GM13977 (cell line): ENCODE results near the gene CSTB.
A peak's percentile ranks its signal among the peaks of the same experiment; 100 is the strongest.

Experiments
- DNase-seq: peaks from one replicate; pipeline ENCODE4 v3.0.0; 2012; ENCODE audit warnings: low spot score
- in situ Hi-C: fragments of 300-500 bp; cut with MboI; formaldehyde crosslinking; loops from one replicate; pipeline ENCODE4 v1.12.0; 2022; ENCODE audit warnings: low sequenced_read_pairs, low pct_unique_long_range_greater_than_20kb, mixed read lengths, inconsistent platforms; ENCODE audit not compliant: unreplicated experiment
- TF ChIP-seq, protein P1 (sequence below): IDR thresholded peaks from 2 replicates; pipeline ENCODE4 v1.5.1; 2012; ENCODE audit warnings: mild to moderate bottlenecking, control low read depth; ENCODE audit not compliant: insufficient read depth; ENCODE audit errors: extremely low read depth, missing control alignments

The CSTB gene

DNA sequence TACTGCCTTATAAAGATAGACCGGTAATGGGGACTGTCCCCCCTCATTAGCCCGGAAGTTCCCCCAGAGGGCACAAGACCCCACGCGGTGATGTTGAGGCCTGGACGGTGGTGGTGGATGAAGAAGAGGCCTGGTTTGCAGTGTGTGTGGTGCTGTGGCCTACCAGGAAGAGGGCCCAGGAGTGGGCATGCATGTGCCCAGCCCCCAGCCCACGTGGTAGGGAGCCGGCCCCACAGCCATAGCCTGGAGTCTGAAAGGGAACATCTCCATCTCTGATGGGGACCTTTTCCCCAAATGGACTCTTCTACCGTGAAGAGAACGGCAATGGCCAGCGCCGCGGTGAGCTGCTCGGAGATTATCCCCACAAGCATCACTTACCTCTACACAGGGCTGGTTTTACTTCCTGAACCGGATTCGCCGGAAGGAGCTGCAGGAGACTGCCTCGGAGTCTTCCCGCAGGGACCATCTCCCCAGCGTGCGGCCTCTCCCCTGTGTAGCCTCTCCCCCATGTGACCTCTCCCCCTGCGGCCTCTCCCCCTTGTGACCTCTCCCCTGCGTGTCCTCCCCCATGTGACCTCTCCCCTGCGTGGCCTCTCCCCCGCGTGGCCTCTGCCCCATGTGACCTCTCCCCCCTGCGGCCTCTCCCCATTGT, 33.9 kb upstream of the CSTB start:
- TF ChIP-seq, protein P1, sequence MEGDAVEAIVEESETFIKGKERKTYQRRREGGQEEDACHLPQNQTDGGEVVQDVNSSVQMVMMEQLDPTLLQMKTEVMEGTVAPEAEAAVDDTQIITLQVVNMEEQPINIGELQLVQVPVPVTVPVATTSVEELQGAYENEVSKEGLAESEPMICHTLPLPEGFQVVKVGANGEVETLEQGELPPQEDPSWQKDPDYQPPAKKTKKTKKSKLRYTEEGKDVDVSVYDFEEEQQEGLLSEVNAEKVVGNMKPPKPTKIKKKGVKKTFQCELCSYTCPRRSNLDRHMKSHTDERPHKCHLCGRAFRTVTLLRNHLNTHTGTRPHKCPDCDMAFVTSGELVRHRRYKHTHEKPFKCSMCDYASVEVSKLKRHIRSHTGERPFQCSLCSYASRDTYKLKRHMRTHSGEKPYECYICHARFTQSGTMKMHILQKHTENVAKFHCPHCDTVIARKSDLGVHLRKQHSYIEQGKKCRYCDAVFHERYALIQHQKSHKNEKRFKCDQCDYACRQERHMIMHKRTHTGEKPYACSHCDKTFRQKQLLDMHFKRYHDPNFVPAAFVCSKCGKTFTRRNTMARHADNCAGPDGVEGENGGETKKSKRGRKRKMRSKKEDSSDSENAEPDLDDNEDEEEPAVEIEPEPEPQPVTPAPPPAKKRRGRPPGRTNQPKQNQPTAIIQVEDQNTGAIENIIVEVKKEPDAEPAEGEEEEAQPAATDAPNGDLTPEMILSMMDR: no peak
- no peak for DNase-seq
- in situ Hi-C loops: no loop called here

DNA sequence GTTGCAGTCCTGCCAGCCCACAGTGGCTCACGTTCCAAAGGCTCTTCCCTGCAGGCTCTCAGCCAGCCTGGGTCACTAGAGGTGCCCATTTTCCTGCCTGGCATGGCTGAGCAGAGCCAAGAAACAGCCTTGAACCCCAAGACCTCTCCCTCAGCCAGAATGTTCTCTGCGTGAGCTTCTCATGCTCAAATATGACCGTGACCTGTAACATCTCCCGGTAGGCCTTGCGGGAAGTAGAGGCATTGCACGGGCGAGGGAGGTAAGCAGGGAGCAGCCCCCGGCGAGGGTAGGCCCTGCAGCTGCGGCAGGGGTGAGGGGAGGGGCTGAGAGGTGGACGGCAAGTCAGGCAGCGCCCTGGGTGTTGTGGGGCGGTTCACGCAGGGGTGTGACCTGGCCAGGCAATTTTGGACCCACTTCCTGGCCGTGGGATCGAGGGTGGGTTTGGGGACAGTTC, 33.3 kb upstream of the CSTB start:
- in situ Hi-C loops: no loop called here
- TF ChIP-seq, protein P1: no peak
- DNase-seq: no peak

DNA sequence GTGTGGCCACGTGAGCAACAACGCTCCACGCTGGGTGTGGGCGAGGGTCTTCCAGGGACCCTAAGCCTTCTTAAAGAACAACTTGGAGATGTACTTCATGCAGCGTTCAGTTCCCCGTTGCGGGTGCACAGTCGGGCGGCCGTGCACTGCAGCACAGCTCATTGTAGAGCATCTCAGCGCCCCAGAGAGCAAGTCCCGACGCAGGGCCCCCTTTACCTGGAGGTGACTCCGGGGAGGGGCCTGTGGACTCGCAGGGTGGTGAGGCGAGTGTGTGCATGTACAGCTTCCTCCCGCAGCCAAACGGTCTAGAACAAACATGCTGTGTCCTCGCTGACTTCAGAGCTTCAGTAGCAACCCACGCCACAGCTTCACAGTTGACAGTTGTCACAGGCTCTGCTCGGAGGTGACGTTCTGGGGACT, 32.7 kb upstream of the CSTB start:
- in situ Hi-C loops: no loop called here

DNA sequence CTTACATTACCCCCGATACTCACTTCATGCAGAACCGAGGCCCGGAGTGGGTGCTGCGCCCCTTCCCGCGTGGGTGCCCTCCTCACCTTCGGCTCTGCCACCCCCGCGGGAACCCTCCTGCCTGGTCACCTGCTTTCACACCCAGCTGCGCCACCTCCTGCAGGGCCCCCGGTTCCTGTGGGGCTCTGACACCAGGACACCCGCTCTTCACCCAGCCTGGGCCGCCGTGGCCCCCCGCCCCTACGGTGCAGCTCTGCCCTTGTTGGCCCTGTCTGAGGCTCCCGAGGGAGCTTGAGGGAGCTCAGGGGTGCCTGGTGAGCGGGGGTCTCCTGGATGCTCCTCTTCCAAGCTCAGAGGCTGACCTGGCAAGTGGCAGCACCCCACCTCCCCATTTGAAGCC, 32.3 kb upstream of the CSTB start:
- in situ Hi-C loops: no loop called here
- no peak for DNase-seq
- TF ChIP-seq, protein P1: no peak

More for the DNA sequence above, 32.7 kb upstream of the CSTB start:
- DNase-seq: no peak
- TF ChIP-seq, protein P1: no peak

DNA sequence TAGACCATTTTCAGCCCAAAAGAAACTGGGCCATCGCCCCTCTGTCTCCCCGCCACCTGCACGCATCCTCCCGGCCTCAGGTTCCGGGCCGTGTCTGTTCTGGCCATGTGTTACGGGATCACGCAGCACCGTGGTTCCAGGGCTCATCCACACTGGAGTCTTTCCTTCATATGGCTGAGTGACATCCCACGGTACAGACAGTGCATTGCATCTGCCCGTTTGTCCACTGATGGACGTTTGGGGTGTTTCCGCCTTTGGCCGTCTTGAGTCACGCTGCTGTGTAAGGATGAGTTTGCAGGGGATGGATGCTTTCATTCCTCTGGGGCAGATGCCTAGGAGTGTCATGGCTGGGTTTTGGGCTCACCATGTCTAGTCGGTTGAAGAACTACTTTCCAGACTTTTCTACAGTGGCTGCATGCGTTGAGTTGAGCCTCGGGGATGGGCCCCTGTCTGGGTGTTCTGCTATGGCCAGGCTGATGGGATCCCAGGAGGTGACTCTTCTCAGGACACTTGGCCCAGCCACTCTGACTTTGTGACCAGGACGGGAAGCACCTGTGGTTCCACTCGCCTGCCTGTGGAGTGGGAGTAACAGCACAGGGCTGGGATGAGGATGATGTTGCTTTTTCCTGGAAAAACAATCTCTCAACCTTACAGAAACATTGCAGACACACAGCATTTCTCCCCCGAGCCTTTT, 30.1 kb upstream of the CSTB start:
- DNase-seq: no peak
- TF ChIP-seq, protein P1: no peak
- in situ Hi-C loops: no loop called here

DNA sequence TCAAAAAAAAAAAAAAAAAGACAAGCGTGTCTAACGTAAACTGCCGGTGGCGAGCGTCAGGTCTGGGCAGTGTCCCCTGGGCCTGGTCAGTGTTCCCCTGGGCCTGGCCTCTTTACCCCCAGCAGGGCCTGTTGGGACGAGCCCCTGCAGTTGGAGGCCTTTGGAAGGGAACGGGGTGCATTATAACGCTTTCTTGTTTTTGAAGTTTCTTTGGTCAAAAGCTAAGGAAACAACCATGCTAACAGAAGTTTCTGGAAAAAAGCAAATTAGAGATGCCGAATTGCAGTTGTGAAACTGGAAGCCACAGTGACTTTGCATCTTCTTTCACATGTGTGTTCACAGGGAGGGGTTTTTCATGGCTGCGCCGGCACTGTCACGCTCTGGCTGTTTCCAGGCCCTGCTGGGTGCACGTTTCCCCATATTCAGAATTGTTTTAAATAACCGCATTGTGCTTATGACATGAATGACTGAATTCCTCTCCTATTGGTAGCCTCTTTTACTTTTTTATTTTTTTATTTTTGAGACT, 29.2 kb upstream of the CSTB start:
- in situ Hi-C loops: no loop called here
- peak; percentile 98 for DNase-seq
- TF ChIP-seq, protein P1: no peak
